Measurements from ENCODE around the gene TMEM184B. TPM values are rescaled to one million over a fixed set of nuclear protein-coding genes. Genes with fewer than 3 reads are reported as not detected.

TMEM184B gene
- total RNA-seq, 1 donor from 2014 or later = 81.0 TPM

- DNase-seq = no peak
- TF ChIP-seq CTCF (IDR thresholded peaks at IDR 0.05; ENCODE audit: partially characterized antibody, unreplicated experiment) = no peak
- peaks cover 15% of the 10 kb centered on the region for H3K9me3 Mint-ChIP-seq (ENCODE audit: unreplicated experiment)
- H3K4me1 Mint-ChIP-seq (ENCODE audit: low read depth, unreplicated experiment) = peaks cover 33% of the 10 kb centered on the region
- peak overlapping the region; percentile 77 for H3K4me3 Mint-ChIP-seq (ENCODE audit: unreplicated experiment)
- H3K36me3 Mint-ChIP-seq (ENCODE audit: unreplicated experiment) = peaks cover 4% of the 10 kb centered on the region
- H3K27me3 Mint-ChIP-seq (ENCODE audit: unreplicated experiment) = peaks cover 13% of the 10 kb centered on the region
- H3K27ac Mint-ChIP-seq (ENCODE audit: unreplicated experiment) = peak overlapping the region; percentile 98
Measured at GRCh38 chr22:38218661-38219622, 53.9 kb downstream of the TMEM184B start.

DNA sequence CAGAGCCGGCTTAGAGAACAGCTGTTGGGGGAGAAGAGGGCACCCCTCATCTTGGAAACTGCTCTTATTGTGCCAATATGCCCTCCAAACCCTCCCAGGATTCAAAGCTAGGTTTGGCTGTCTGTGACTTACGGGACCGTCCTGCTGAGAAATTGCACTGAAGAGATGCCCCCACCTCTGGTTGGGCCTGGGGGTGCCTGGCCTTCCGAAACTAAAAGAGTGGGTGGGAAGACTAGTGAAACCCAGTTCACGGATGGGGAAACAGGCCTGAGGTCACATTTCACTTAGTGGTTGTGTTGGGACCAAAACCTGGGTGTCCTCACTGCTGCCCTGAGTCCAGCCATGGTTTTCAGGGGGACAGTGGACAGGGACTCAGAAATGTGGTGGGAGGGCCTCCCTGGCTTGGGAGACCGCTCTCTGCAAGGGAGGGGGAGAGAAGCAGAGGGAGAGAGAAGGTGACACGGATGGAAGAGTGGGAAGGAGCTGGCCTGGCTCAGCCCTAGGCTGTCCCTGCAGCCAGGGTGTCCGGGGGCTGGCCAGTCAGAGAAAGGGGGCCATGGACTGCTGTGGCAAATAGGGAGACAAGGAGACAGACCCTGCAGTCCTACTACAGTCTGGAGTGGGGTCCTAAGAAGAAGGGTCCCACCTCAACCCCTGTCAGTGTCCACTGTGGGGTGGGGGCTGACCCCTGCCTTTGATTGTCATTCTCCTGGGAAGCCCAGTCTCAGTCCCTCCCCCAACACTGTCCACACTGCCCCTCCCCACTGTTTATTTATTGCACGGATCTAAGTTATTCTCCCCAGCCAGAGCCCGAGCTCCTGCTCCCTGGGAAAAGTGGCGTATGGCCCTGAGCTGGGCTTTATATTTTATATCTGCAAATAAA lies 57.4 kb downstream of the TMEM184B start:
- Mint-ChIP-seq H3K27ac (ENCODE audit: unreplicated experiment) (peak overlapping the region; percentile 68), H3K36me3 (ENCODE audit: unreplicated experiment) (peaks cover 4% of the 10 kb centered on the region)

GRCh38 chr22:38214302-38215056 lies 58.3 kb downstream of the TMEM184B start:
- Mint-ChIP-seq H3K9me3 (ENCODE audit: unreplicated experiment) (peaks cover 18% of the 10 kb centered on the region), H3K4me1 (ENCODE audit: low read depth, unreplicated experiment) (peaks cover 22% of the 10 kb centered on the region), H3K27ac (ENCODE audit: unreplicated experiment) (no peak overlapping the region), H3K36me3 (ENCODE audit: unreplicated experiment) (peaks cover 4% of the 10 kb centered on the region), H3K4me3 (ENCODE audit: unreplicated experiment) (peak overlapping the region; percentile 75), H3K27me3 (ENCODE audit: unreplicated experiment) (peaks cover 13% of the 10 kb centered on the region)
- no peak for TF ChIP-seq CTCF (IDR thresholded peaks at IDR 0.05; ENCODE audit: partially characterized antibody, unreplicated experiment)
- DNase-seq = peak; percentile 84

More for the DNA sequence above, 57.4 kb downstream of the TMEM184B start:
- Mint-ChIP-seq H3K9me3 (ENCODE audit: unreplicated experiment) (peaks cover 19% of the 10 kb centered on the region), H3K27me3 (ENCODE audit: unreplicated experiment) (peaks cover 12% of the 10 kb centered on the region), H3K4me3 (ENCODE audit: unreplicated experiment) (peak overlapping the region; percentile 43), H3K4me1 (ENCODE audit: low read depth, unreplicated experiment) (peaks cover 22% of the 10 kb centered on the region)
- TF ChIP-seq CTCF (IDR thresholded peaks at IDR 0.05; ENCODE audit: partially characterized antibody, unreplicated experiment) = no peak
- no peak for DNase-seq

- DNase-seq = no peak
- TF ChIP-seq CTCF (IDR thresholded peaks at IDR 0.05; ENCODE audit: partially characterized antibody, unreplicated experiment) = no peak
- peaks cover 10% of the 10 kb centered on the region for H3K27me3 Mint-ChIP-seq (ENCODE audit: unreplicated experiment)
- no peak overlapping the region for H3K27ac Mint-ChIP-seq (ENCODE audit: unreplicated experiment)
- peaks cover 15% of the 10 kb centered on the region for H3K9me3 Mint-ChIP-seq (ENCODE audit: unreplicated experiment)
- peaks cover 4% of the 10 kb centered on the region for H3K36me3 Mint-ChIP-seq (ENCODE audit: unreplicated experiment)
- peak overlapping the region; percentile 75 for H3K4me3 Mint-ChIP-seq (ENCODE audit: unreplicated experiment)
- peaks cover 16% of the 10 kb centered on the region for H3K4me1 Mint-ChIP-seq (ENCODE audit: low read depth, unreplicated experiment)
Measured at GRCh38 chr22:38213990-38214301, 58.9 kb downstream of the TMEM184B start.

Measured in glutamatergic neuron (in vitro differentiated cells).